GM10248 (cell line): Measurements from ENCODE around the gene ZMYM3.

ENCODE experiments used
- CTCF ChIA-PET: fragments of 300-600 bp; sonication (Branson Sonifier 250); formaldehyde crosslinking; extraction: SDS; loops from one replicate; lab custom pipeline; 2021; ENCODE audit warnings: antibody characterized with exemption; lab: Yijun Ruan, JAX
- POLR2A ChIA-PET: fragments of 350-650 bp; sonication (Branson Sonifier 250); formaldehyde crosslinking; extraction: SDS; loops from one replicate; lab custom pipeline; 2020; ENCODE audit warnings: antibody characterized with exemption; lab: Yijun Ruan, JAX
- DNase-seq: peaks from one replicate; pipeline ENCODE4 v3.0.0; 2012; ENCODE audit errors: extremely low spot score
- TF ChIP-seq, protein P1 (sequence below): IDR thresholded peaks from 2 replicates; pipeline ENCODE4 v1.5.1; 2012; ENCODE audit warnings: mild to moderate bottlenecking, low read depth; ENCODE audit errors: extremely low read depth, missing control alignments, control extremely low read depth

ZMYM3 gene

GRCh38 chrX:71224098-71224708 is 29.7 kb downstream of the ZMYM3 start:
- CTCF ChIA-PET = no interaction called here
- no peak for DNase-seq
- TF ChIP-seq, protein P1, sequence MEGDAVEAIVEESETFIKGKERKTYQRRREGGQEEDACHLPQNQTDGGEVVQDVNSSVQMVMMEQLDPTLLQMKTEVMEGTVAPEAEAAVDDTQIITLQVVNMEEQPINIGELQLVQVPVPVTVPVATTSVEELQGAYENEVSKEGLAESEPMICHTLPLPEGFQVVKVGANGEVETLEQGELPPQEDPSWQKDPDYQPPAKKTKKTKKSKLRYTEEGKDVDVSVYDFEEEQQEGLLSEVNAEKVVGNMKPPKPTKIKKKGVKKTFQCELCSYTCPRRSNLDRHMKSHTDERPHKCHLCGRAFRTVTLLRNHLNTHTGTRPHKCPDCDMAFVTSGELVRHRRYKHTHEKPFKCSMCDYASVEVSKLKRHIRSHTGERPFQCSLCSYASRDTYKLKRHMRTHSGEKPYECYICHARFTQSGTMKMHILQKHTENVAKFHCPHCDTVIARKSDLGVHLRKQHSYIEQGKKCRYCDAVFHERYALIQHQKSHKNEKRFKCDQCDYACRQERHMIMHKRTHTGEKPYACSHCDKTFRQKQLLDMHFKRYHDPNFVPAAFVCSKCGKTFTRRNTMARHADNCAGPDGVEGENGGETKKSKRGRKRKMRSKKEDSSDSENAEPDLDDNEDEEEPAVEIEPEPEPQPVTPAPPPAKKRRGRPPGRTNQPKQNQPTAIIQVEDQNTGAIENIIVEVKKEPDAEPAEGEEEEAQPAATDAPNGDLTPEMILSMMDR = no peak
- POLR2A ChIA-PET = no interaction called here

DNA sequence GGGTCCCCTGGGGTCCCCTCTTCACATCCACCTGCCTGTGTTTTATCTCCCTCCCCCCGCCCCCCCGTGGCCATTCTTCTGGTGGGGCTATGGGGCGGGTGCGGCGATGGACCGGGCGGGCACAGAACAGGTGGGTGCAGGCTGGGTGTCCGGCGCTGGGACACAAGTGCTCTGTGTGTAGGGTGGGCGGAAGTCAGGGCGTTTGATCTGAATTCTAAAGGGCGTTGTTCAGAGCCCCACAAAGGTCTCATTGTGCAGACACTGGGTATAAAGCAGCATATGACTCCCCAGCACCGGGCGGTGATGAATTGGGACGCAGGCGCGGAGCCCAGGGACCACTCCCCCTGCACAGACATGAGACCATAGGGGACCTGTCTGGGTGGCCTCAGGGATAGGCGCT is 31.0 kb downstream of the ZMYM3 start, which contains the start of gene GJB1:
GJB1 (plus strand) TSS at position 296 of the 400 bp plus-strand sequence. CDS start 484 bp downstream, outside the sequence.
- TF ChIP-seq, protein P1 = no peak
- ChIA-PET CTCF (no interaction called here), POLR2A (no interaction called here)
- DNase-seq = no peak

DNA sequence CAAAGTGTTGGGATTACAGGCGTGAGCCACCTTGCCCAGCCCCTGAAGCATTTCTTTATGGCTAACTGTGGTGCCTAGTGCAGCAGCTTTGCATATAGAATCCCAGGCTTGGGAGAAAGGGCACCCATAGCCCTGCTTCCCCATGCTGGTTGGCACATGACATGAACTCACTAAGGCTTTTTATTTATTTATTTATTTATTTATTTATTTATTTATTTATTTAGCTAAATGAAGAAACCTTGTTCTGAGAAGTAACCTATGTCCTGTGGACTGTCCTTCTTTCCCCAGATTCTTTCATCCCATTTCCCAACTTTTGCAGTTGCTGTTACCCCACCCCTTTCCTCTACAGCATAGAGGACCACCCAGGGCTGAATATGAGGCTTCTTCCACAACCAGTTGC is 32.8 kb downstream of the ZMYM3 start:
- TF ChIP-seq, protein P1 = no peak
- ChIA-PET POLR2A (no interaction called here), CTCF (no interaction called here)
- no peak for DNase-seq

DNA sequence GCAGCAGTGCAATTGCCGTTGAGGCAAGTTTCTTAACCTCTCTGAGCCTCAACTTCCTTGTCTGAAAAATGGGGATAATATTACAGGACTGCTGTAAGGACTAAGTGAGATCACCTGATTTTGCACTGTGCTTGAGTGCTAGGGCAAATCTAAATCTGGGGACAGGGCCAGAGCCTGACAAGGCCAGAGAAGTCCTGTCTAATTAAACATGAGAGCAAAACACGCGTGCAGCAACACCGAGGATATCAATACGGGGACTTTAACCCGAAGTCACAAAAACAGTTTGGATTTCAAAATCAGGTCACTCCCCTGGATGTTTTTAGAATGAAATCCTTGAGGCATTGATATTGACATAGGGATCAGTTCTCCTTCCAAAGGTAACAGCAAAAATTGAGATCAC is 36.6 kb downstream of the ZMYM3 start:
- TF ChIP-seq, protein P1 = no peak
- CTCF ChIA-PET = no interaction called here
- DNase-seq = no peak
- POLR2A ChIA-PET = no interaction called here

DNA sequence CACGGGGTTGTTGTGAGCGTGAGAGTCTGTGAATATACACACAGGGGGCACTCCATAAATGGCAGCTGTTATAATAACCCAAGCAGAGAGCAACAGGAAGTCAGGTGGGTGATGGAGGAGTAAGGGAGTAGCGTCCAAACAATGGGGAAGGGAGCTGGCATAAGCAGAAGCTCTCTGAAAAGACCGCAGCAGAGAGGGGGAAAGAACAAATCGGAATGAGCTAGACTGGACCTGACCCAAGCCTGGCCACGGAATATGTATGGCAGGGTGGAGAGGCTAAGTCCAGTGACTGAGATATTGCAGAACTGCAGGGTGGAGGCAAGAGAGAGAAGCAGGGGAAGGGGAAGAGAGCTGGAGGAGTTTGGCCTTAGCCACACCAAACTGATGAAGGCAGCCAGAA is 37.5 kb downstream of the ZMYM3 start:
- DNase-seq = no peak
- ChIA-PET POLR2A (no interaction called here), CTCF (no interaction called here)
- TF ChIP-seq, protein P1 = no peak

DNA sequence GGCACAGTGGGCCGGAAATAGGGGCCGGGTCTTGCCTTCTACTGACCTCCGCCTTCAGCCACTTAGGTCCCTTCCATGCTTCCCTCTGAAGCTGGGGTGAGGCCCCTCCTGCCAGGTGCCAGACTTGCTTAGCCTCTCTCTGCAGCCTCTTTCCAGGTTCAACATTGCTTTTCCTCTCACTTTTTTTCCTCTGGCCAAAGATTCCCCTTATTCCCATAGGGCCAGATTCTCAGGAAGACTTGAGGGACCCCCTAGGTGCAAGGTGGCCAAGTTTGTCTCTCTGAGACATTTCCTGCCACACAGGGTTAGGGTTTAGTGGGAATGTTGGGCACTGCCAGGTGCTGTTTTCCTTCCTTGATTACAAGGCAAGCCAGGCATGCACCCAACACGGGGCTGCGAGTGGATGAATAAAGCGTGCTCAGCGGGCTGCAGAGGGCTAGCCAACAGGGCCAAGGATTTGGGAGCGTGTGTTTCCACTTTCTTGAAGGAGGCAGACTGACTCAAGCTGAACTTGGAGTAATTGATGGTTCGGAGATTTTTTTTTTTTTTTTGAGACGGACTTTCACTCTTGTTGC is 38.5 kb downstream of the ZMYM3 start:
- DNase-seq = no peak
- ChIA-PET CTCF (no interaction called here), POLR2A (no interaction called here)
- TF ChIP-seq, protein P1 = no peak
